Measurements from ENCODE around the gene CDK14. TPM values are rescaled to one million over a fixed set of nuclear protein-coding genes. Genes with fewer than 3 reads are reported as not detected.
A peak's percentile ranks its signal among the peaks of the same experiment; 100 is the strongest.

CDK14 gene
- total and polyA plus RNA-seq, 2 donors (not counting 3 experiments of a cell fraction or from before 2014, with no cell fraction given) = 5.5 to 34.2 TPM

DNA sequence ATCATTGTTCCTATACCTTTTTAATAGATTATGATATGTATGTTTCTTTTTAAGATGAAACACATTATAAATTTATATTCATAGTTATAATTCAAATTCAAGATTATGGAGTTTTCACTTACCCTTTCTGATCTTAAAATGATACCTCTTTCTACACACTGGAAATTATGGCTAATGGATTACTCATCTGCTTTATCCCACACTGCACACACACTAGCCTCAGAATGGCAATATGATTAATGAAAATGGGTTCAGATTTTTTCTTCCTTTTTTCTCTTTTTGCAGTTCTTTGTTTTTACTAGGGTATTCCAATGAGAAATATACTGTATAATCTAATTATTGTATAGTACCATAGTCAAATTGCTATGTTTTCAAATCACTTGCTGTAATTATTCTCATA lies 585.8 kb downstream of the CDK14 start:
- Histone ChIP-seq H3K9ac (replicated peaks; ENCODE audit: extremely low read depth, insufficient read depth, low read length) (no peak overlapping the region), H3K27ac (ENCODE audit: insufficient read depth, low read depth, low read length) (no peak overlapping the region), H3K4me1 (ENCODE audit: control insufficient read depth, extremely low read depth, insufficient read depth, low read length) (peaks cover 17% of the 10 kb centered on the region), H3K9me3 (replicated peaks; ENCODE audit: control insufficient read depth, insufficient read depth, low read length) (no peaks in the 10 kb centered on the region), H4K20me1 (replicated peaks; ENCODE audit: control insufficient read depth, extremely low read depth, insufficient read depth, low read length) (no peaks in the 10 kb centered on the region), H3K4me3 (replicated peaks in 1 of 3; ENCODE audit: insufficient read depth in 1 of 3, low read depth in 1 of 3, low read length in 3 of 3) (no peak overlapping the region), H3K27me3 (ENCODE audit: control insufficient read depth in 2 of 2, insufficient read depth in 2 of 2, low read length in 2 of 2) (no peaks in the 10 kb centered on the region), H3K79me2 (ENCODE audit: control insufficient read depth, insufficient read depth, low read length) (no peaks in the 10 kb centered on the region), H2AFZ (ENCODE audit: low read depth, low read length) (no peak overlapping the region), H3K4me2 (ENCODE audit: insufficient read depth, low read length) (peak overlapping the region; percentile 71), H3K9me1 (replicated peaks; ENCODE audit: control insufficient read depth, extremely low read depth, insufficient read depth, low read length) (no peaks in the 10 kb centered on the region), H3K36me3 (ENCODE audit: control insufficient read depth in 2 of 2, extremely low read depth in 1 of 2, insufficient read depth in 2 of 2, low read length in 2 of 2) (no peaks in the 10 kb centered on the region)
- ChIA-PET CTCF (interaction anchor here (1.1 to 1.7 kb wide), 3 partner anchors 13 to 437 kb away, joined by 3 to 5 read pairs (median 3); no protein-coding TSS in a partner anchor), POLR2A (no interaction called here)
- dilution Hi-C loops (cut with MboI; ENCODE audit: extremely low pct_ligation_motif_present, low sequenced_read_pairs) = no loop called here
- no peak for TF ChIP-seq JUN (IDR thresholded peaks at IDR 0.05; ENCODE audit: borderline replicate concordance, insufficient read depth, insufficient read length, low read depth)
- no peak for TF ChIP-seq MYC (IDR thresholded peaks at IDR 0.05; ENCODE audit: low read depth, low read length)
- TF ChIP-seq POLR2AphosphoS5 (IDR thresholded peaks at IDR 0.05; ENCODE audit: insufficient read depth, low read depth, low read length) = no peak
- TF ChIP-seq POLR2A (IDR thresholded peaks at IDR 0.05; ENCODE audit: low read depth, low read length) = no peak
- TF ChIP-seq GATA2 (IDR thresholded peaks at IDR 0.05; ENCODE audit: insufficient read depth, insufficient read length, low read depth, low read length) = no peak
- no peak for TF ChIP-seq CTCF (IDR thresholded peaks at IDR 0.05; ENCODE audit: extremely low read depth in 1 of 2, insufficient read depth in 1 of 2, low read depth in 1 of 2, low read length in 2 of 2)
- no peak for TF ChIP-seq FOS (IDR thresholded peaks at IDR 0.05; ENCODE audit: borderline replicate concordance, insufficient read depth, low read length)
- TF ChIP-seq, protein P1, sequence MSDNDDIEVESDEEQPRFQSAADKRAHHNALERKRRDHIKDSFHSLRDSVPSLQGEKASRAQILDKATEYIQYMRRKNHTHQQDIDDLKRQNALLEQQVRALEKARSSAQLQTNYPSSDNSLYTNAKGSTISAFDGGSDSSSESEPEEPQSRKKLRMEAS (IDR thresholded peaks at IDR 0.05; ENCODE audit: insufficient read depth, insufficient read length) = no peak
- DNase-seq (ENCODE audit: low read depth, low spot score) (no peak), FAIRE-seq (no peak)
- no TSS peak for BruUV-seq (replicated peaks)
- intact Hi-C loops (cut with micrococcal nuclease) = loop anchor here (5.0 kb wide), 1 partner anchor 455 kb away; no protein-coding TSS in a partner anchor
